GM12878 (cell line): ENCODE data around the gene BNC2. TPM values are rescaled to one million over a fixed set of nuclear protein-coding genes. Genes with fewer than 3 reads are reported as not detected.

Experiments
- ATAC-seq: fragments of 200-7000 bp; cut with Tn5 transposase; 3 replicates; pipeline ENCODE4 v1.9.1; 2020; ENCODE audit warnings: mild to moderate bottlenecking, moderate library complexity
- BruUV-seq: library from RNA; stranded (reverse); fragments of 400-500 nt; replicated peaks from 2 replicates; lab custom pipeline; 2021; lab: Mats Ljungman, UMichigan
- CTCF ChIA-PET: fragments of 300-600 bp; sonication (Branson Sonifier 250); formaldehyde crosslinking; extraction: SDS; loops from one replicate; lab custom pipeline; 2021; ENCODE audit warnings: inconsistent platforms; lab: Yijun Ruan, JAX
- POLR2A ChIA-PET: fragments of 350-600 bp; formaldehyde crosslinking; extraction: SDS; loops from one replicate; lab custom pipeline; 2021; ENCODE audit warnings: inconsistent platforms; lab: Charles Lee
- RAD21 ChIA-PET: fragments of 300-600 bp; sonication (Branson Sonifier 250); formaldehyde crosslinking; loops from one replicate; lab custom pipeline; 2023; ENCODE audit warnings: antibody characterized with exemption; ENCODE audit not compliant: unreplicated experiment; lab: Charles Lee
- SMC1A ChIA-PET: fragments of 300-600 bp; sonication (Branson Sonifier 250); formaldehyde crosslinking; loops from one replicate; lab custom pipeline; 2023; ENCODE audit not compliant: unreplicated experiment, uncharacterized antibody; lab: Charles Lee
- DNase-seq: peaks from one replicate; pipeline ENCODE4 v3.0.0-alpha.2; 2011; ENCODE audit warnings: low read depth, low spot score
- FAIRE-seq: peaks from 3 replicates; lab custom pipeline; 2011; peaks lifted over from hg19 to GRCh38; lab: Jason Lieb, UNC
- H2AFZ ChIP-seq: 2 replicates; pipeline ENCODE4 v1.6.0; 2011; ENCODE audit warnings: low read depth, low read length, control low read depth; ENCODE audit not compliant: control insufficient read depth
- H3K27ac ChIP-seq: 2 replicates; pipeline ENCODE4 v1.5.1; 2011; ENCODE audit warnings: control low read depth; ENCODE audit not compliant: control insufficient read depth, insufficient read depth
- H3K27me3 ChIP-seq, 2 experiments: replicated peaks in 1 of 2; 2 replicates each; pipeline versions ENCODE4 v1.6.0 to v1.6.1; 2011; ENCODE audit warnings: low read length in 1 of 2; ENCODE audit not compliant: control insufficient read depth in 2 of 2, insufficient read depth in 2 of 2
- H3K36me3 ChIP-seq, 2 experiments: 2 replicates each; pipeline ENCODE4 v1.5.1; 2011; ENCODE audit warnings: low read length in 1 of 2; ENCODE audit not compliant: control insufficient read depth in 2 of 2, insufficient read depth in 2 of 2
- H3K4me1 ChIP-seq: 2 replicates; pipeline ENCODE4 v1.6.1; 2011; ENCODE audit warnings: mild to moderate bottlenecking, low read length, moderate library complexity, mixed read lengths; ENCODE audit not compliant: control insufficient read depth, insufficient read depth
- H3K4me2 ChIP-seq: 2 replicates; pipeline ENCODE4 v1.6.0; 2011; ENCODE audit warnings: control low read depth; ENCODE audit not compliant: control insufficient read depth, insufficient read depth
- H3K4me3 ChIP-seq: fragments of 200-600 bp; sonication (generic); 2 replicates; pipeline ENCODE4 v1.5.1; 2016
- H3K79me2 ChIP-seq: 2 replicates; pipeline ENCODE4 v1.6.0; 2011; ENCODE audit warnings: low read length; ENCODE audit not compliant: control insufficient read depth, insufficient read depth
- H3K9ac ChIP-seq: 2 replicates; pipeline ENCODE4 v1.8.0; 2011; ENCODE audit warnings: low read length, control low read depth, mixed read lengths; ENCODE audit not compliant: control insufficient read depth, insufficient read depth
- H3K9me3 ChIP-seq: replicated peaks from 3 replicates; pipeline ENCODE4 v1.5.1; 2011; ENCODE audit warnings: mild to moderate bottlenecking, low read length; ENCODE audit not compliant: control insufficient read depth, insufficient read depth
- H4K20me1 ChIP-seq: 2 replicates; pipeline ENCODE4 v1.6.0; 2011; ENCODE audit not compliant: control insufficient read depth, insufficient read depth
- BHLHE40 ChIP-seq, 2 experiments: fragments of 450-650 bp in 1 of 2; IDR thresholded peaks; 2 replicates each; pipeline ENCODE4 v1.6.1; 2011 to 2017; ENCODE audit warnings: low read depth in 2 of 2, borderline replicate concordance in 1 of 2, improper control_type of control experiment in 1 of 2, low read length in 1 of 2, mild to moderate bottlenecking in 1 of 2
- DPF2 ChIP-seq: fragments of 450-650 bp; IDR thresholded peaks from 2 replicates; pipeline ENCODE4 v1.6.1; 2017; ENCODE audit warnings: mild to moderate bottlenecking
- GABPA ChIP-seq: IDR thresholded peaks from 2 replicates; pipeline ENCODE4 v1.6.1; 2014; ENCODE audit warnings: antibody characterized with exemption, low read depth, mild to moderate bottlenecking, inconsistent platforms
- KLF5 ChIP-seq: fragments of 450-650 bp; IDR thresholded peaks from 2 replicates; pipeline ENCODE4 v1.6.1; 2014; ENCODE audit warnings: mild to moderate bottlenecking; ENCODE audit not compliant: partially characterized antibody
- MTA2 ChIP-seq: fragments of 450-650 bp; IDR thresholded peaks from 2 replicates; pipeline ENCODE4 v1.6.1; 2016; ENCODE audit warnings: low read depth, mild to moderate bottlenecking, moderate library complexity
- NBN ChIP-seq: fragments of 450-650 bp; IDR thresholded peaks from 2 replicates; pipeline ENCODE4 v1.6.1; 2016
- POLR2A ChIP-seq: IDR thresholded peaks from 2 replicates; pipeline ENCODE4 v1.6.1; 2011; ENCODE audit warnings: low read depth, mild to moderate bottlenecking, low read length
- SMARCA5 ChIP-seq: fragments of 450-650 bp; IDR thresholded peaks from 2 replicates; pipeline ENCODE4 v1.6.1; 2017; ENCODE audit warnings: mild to moderate bottlenecking
- TBL1XR1 ChIP-seq: IDR thresholded peaks from 2 replicates; pipeline ENCODE4 v1.6.1; 2012; ENCODE audit warnings: low read depth, low read length, improper control_type of control experiment
- TCF3 ChIP-seq: IDR thresholded peaks from 2 replicates; pipeline ENCODE4 v1.6.1; 2012; ENCODE audit warnings: low read depth, mild to moderate bottlenecking, low read length, borderline replicate concordance; ENCODE audit not compliant: insufficient read depth
- WRNIP1 ChIP-seq: IDR thresholded peaks from 2 replicates; pipeline ENCODE4 v1.6.1; 2011; ENCODE audit warnings: low read depth, low read length, improper control_type of control experiment, borderline replicate concordance
- WGBS: methylation state at CpG from one replicate; pipeline ENCODE4 v1.1.6; 2016; ENCODE audit warnings: low lambda C conversion rate; ENCODE audit not compliant: insufficient replicate concordance, insufficient coverage; ENCODE audit errors: missing lambda C conversion rate; 5-methylcytosine and 5-hydroxymethylcytosine counted together
- in situ Hi-C: fragments of 300-500 bp; cut with MboI; formaldehyde crosslinking; loops from 9 replicates; pipeline ENCODE4 v1.14.3; 2018; ENCODE audit warnings: mixed read lengths
- intact Hi-C: fragments of 100-400 bp; cut with micrococcal nuclease; formaldehyde crosslinking; loops from one replicate; pipeline ENCODE4 v1.14.2; 2022; ENCODE audit not compliant: unreplicated experiment
- polyA plus RNA-seq, 11 experiments: library from polyadenylated mRNA; depleted of rRNA in 4 of 11; unstranded in 6 of 11; stranded (reverse) in 5 of 11; fragments of >200 nt; fragmentation: Nextera tagmentation in 4 of 11; fragmentation: Illumina TruSeq in 1 of 11; extraction: Ambion mirVana in 4 of 11; extraction: Trizol in 1 of 11; gene quantifications; 1 replicate in 1 of 11; 2 replicates in 10 of 11; pipeline versions ENCODE4 v1.2.1 to v1.2.3, GENCODE V29; 2011 to 2016; ENCODE audit warnings: inconsistent platforms in 2 of 11, missing spikeins in 2 of 11, low read depth in 1 of 11
- total RNA-seq, 4 experiments: library from RNA; depleted of rRNA in 3 of 4; stranded (reverse); fragments of >200 nt in 3 of 4; fragmentation: Illumina TruSeq in 1 of 4; extraction: Trizol in 1 of 4; gene quantifications; 2 replicates each; pipeline versions ENCODE4 v1.2.1 to v1.2.3, GENCODE V29; 2013 to 2021
- TF ChIP-seq, protein P1 (sequence below): fragments of 450-650 bp; IDR thresholded peaks from 2 replicates; pipeline ENCODE4 v1.6.1; 2017; ENCODE audit warnings: low read depth, mild to moderate bottlenecking, moderate library complexity
- TF ChIP-seq, protein P2 (sequence below), 3 experiments: IDR thresholded peaks in 2 of 3; conservative IDR thresholded peaks in 1 of 3; 2 replicates each; pipeline ENCODE4 v1.5.1; 2011; ENCODE audit warnings: low read depth in 3 of 3, low read length in 3 of 3, mild to moderate bottlenecking in 3 of 3, control low read depth in 2 of 3, moderate library complexity in 2 of 3, inconsistent platforms in 1 of 3, mixed read lengths in 1 of 3; ENCODE audit not compliant: control insufficient read depth in 2 of 3, insufficient read depth in 1 of 3; ENCODE audit errors: extremely low read depth in 1 of 3
- TF ChIP-seq, protein P3 (sequence below): fragments of 450-650 bp; IDR thresholded peaks from 2 replicates; pipeline ENCODE4 v1.6.1; 2017; ENCODE audit warnings: mild to moderate bottlenecking, moderate library complexity

Gene BNC2
- total and polyA plus RNA-seq, 10 of the 15 experiments (the other 5 are each of a cell fraction or from before 2014, with no cell fraction given), result 0.05 to 14.5 (median 0.26) TPM

DNA sequence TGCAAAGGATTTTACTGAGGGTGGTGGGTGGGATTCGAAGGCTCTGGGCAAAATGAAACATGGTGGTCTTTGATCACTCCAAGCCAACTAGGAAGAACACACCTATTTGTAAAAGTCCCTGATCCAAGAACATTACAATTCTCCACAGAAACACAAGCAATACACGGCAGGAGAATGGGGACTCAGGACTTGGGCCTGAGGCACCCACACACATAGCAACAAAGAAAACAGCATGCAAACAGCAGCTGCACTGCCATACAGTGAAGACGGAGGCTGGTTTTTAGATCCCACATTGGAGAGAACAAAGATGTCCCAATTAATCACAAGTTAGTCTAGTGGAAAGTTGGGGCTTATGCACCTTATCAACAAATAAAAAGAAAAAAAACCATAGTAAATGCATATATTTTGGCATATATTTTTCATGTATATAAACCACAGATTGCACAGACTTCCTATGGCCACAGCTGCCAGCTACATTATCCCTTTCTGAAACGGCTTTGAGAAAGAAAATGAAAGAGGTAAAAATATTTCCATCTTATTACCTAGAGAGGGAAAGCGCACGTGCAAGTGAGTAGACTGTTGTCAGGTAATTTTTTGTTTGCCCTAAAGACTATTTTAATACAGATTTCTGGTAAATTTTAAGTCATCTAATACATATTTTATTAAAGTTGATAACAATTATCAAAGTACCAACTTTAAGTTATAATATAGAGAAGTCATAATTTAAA lies 410.9 kb downstream of the BNC2 start:
- H3K27ac ChIP-seq, result peak overlapping the region; percentile 29
- H2AFZ ChIP-seq, result peak overlapping the region; percentile 6
- SMC1A ChIA-PET, result interaction anchor here (0.7 to 2.8 kb wide), 12 partner anchors 8 to 126 kb away, joined by 3 to 18 read pairs (median 4); no protein-coding TSS in a partner anchor
- H4K20me1 ChIP-seq, result no peaks in the 10 kb centered on the region
- WGBS, result 14% methylated on average over 6 of the region's 6 CpGs
- no peak overlapping the region for H3K4me3 ChIP-seq
- in situ Hi-C loops (no loop called here), intact Hi-C loops (loop anchor here (2.0 to 5.0 kb wide), 2 partner anchors 65 to 267 kb away; no protein-coding TSS in a partner anchor)
- RAD21 ChIA-PET, result interaction anchor here (0.6 to 2.0 kb wide), 17 partner anchors 9 to 238 kb away, joined by 3 to 11 read pairs (median 4); no protein-coding TSS in a partner anchor
- BruUV-seq, result no TSS peak
- no peaks in the 10 kb centered on the region for H3K36me3 ChIP-seq
- peaks cover 8% of the 10 kb centered on the region; the same call in 1 of the 2 replicates for H3K4me1 ChIP-seq
- no peak overlapping the region for H3K9ac ChIP-seq
- no peak for DNase-seq
- H3K27me3 ChIP-seq, result no peaks in the 10 kb centered on the region
- POLR2A ChIA-PET, result interaction anchor here (1.0 to 1.2 kb wide), 2 partner anchors 14 to 62 kb away, joined by 4 to 5 read pairs; no protein-coding TSS in a partner anchor
- H3K4me2 ChIP-seq, result peak overlapping the region; percentile 38; the same call in 1 of the 2 replicates
- no peaks in the 10 kb centered on the region for H3K79me2 ChIP-seq
- FAIRE-seq, result peak; percentile 27
- no peaks in the 10 kb centered on the region for H3K9me3 ChIP-seq
- ATAC-seq, result peak; percentile 70
- CTCF ChIA-PET, result interaction anchor here (1.0 to 1.5 kb wide), 3 partner anchors 10 to 64 kb away, joined by 3 read pairs; no protein-coding TSS in a partner anchor
- peak; percentile 70 to 87 for TF ChIP-seq BHLHE40 (IDR thresholded peaks at IDR 0.05; ENCODE audit: borderline replicate concordance in 1 of 2, low read depth in 2 of 2, low read length in 1 of 2)
- TF ChIP-seq WRNIP1, result 0 out of 2 replicates have a peak, but pooled peaks have one; percentile 47
- TF ChIP-seq, protein P1, sequence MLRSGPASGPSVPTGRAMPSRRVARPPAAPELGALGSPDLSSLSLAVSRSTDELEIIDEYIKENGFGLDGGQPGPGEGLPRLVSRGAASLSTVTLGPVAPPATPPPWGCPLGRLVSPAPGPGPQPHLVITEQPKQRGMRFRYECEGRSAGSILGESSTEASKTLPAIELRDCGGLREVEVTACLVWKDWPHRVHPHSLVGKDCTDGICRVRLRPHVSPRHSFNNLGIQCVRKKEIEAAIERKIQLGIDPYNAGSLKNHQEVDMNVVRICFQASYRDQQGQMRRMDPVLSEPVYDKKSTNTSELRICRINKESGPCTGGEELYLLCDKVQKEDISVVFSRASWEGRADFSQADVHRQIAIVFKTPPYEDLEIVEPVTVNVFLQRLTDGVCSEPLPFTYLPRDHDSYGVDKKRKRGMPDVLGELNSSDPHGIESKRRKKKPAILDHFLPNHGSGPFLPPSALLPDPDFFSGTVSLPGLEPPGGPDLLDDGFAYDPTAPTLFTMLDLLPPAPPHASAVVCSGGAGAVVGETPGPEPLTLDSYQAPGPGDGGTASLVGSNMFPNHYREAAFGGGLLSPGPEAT, result peak; percentile 89
- TF ChIP-seq DPF2, result peak; percentile 32; the same call in 1 of the 2 replicates
- no peak for TF ChIP-seq GABPA
- no peak for TF ChIP-seq TBL1XR1
- peak; percentile 42; the same call in 1 of the 2 replicates for TF ChIP-seq TCF3
- TF ChIP-seq, protein P2, sequence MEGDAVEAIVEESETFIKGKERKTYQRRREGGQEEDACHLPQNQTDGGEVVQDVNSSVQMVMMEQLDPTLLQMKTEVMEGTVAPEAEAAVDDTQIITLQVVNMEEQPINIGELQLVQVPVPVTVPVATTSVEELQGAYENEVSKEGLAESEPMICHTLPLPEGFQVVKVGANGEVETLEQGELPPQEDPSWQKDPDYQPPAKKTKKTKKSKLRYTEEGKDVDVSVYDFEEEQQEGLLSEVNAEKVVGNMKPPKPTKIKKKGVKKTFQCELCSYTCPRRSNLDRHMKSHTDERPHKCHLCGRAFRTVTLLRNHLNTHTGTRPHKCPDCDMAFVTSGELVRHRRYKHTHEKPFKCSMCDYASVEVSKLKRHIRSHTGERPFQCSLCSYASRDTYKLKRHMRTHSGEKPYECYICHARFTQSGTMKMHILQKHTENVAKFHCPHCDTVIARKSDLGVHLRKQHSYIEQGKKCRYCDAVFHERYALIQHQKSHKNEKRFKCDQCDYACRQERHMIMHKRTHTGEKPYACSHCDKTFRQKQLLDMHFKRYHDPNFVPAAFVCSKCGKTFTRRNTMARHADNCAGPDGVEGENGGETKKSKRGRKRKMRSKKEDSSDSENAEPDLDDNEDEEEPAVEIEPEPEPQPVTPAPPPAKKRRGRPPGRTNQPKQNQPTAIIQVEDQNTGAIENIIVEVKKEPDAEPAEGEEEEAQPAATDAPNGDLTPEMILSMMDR (IDR thresholded peaks at IDR 0.05 in 2 of 3, conservative IDR thresholded peaks at IDR 0.05 in 1 of 3; ENCODE audit: control insufficient read depth in 2 of 3, extremely low read depth in 1 of 3, insufficient read depth in 1 of 3, low read depth in 3 of 3, low read length in 3 of 3), result no peak
- 0 out of 2 replicates have a peak, but pooled peaks have one; percentile 27 for TF ChIP-seq SMARCA5
- TF ChIP-seq POLR2A, result no peak
- TF ChIP-seq KLF5, result peak; percentile 17
- TF ChIP-seq, protein P3, sequence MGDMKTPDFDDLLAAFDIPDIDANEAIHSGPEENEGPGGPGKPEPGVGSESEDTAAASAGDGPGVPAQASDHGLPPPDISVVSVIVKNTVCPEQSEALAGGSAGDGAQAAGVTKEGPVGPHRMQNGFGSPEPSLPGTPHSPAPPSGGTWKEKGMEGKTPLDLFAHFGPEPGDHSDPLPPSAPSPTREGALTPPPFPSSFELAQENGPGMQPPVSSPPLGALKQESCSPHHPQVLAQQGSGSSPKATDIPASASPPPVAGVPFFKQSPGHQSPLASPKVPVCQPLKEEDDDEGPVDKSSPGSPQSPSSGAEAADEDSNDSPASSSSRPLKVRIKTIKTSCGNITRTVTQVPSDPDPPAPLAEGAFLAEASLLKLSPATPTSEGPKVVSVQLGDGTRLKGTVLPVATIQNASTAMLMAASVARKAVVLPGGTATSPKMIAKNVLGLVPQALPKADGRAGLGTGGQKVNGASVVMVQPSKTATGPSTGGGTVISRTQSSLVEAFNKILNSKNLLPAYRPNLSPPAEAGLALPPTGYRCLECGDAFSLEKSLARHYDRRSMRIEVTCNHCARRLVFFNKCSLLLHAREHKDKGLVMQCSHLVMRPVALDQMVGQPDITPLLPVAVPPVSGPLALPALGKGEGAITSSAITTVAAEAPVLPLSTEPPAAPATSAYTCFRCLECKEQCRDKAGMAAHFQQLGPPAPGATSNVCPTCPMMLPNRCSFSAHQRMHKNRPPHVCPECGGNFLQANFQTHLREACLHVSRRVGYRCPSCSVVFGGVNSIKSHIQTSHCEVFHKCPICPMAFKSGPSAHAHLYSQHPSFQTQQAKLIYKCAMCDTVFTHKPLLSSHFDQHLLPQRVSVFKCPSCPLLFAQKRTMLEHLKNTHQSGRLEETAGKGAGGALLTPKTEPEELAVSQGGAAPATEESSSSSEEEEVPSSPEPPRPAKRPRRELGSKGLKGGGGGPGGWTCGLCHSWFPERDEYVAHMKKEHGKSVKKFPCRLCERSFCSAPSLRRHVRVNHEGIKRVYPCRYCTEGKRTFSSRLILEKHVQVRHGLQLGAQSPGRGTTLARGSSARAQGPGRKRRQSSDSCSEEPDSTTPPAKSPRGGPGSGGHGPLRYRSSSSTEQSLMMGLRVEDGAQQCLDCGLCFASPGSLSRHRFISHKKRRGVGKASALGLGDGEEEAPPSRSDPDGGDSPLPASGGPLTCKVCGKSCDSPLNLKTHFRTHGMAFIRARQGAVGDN, result no peak
- no peak for TF ChIP-seq NBN
- peak; percentile 46 for TF ChIP-seq MTA2
